DMS114 treated with DMSO at 0.1 percent for 48 hours (cell line): Measurements from ENCODE around the gene ZMIZ1.

Experiments used
- DNase-seq: peaks from one replicate; lab custom pipeline; 2025; ENCODE audit not compliant: unreplicated experiment; lab: John Stamatoyannopoulos, UW

The ZMIZ1 gene

GRCh38 chr10:79224263-79224949 lies 155.6 kb downstream of the ZMIZ1 start:
- DNase-seq: no peak

GRCh38 chr10:79224992-79225391 lies 156.2 kb downstream of the ZMIZ1 start:
- no peak for DNase-seq

GRCh38 chr10:79226391-79227245 lies 157.9 kb downstream of the ZMIZ1 start:
- DNase-seq: no peak

GRCh38 chr10:79229071-79229541 lies 160.3 kb downstream of the ZMIZ1 start:
- no peak for DNase-seq

- no peak for DNase-seq
These were observed 161.1 kb downstream of the ZMIZ1 start for GRCh38 chr10:79229830-79230327.

- no peak for DNase-seq
These were observed 161.6 kb downstream of the ZMIZ1 start for GRCh38 chr10:79230328-79230830.

- DNase-seq: no peak
These were observed 162.1 kb downstream of the ZMIZ1 start for GRCh38 chr10:79230850-79231249.

- DNase-seq: no peak
These were observed 163.1 kb downstream of the ZMIZ1 start for GRCh38 chr10:79231908-79232307.

- no peak for DNase-seq
These were observed 164.1 kb downstream of the ZMIZ1 start for GRCh38 chr10:79232864-79233263.

GRCh38 chr10:79234391-79235315 lies 165.9 kb downstream of the ZMIZ1 start:
- no peak for DNase-seq

GRCh38 chr10:79235765-79236432 lies 167.1 kb downstream of the ZMIZ1 start:
- DNase-seq: no peak

- DNase-seq: no peak
These were observed 167.6 kb downstream of the ZMIZ1 start for GRCh38 chr10:79236433-79236765.

GRCh38 chr10:79237454-79238157 lies 168.8 kb downstream of the ZMIZ1 start:
- no peak for DNase-seq

GRCh38 chr10:79238158-79238520 lies 169.4 kb downstream of the ZMIZ1 start:
- no peak for DNase-seq

GRCh38 chr10:79238606-79239005 lies 169.8 kb downstream of the ZMIZ1 start:
- no peak for DNase-seq

GRCh38 chr10:79239275-79239779 lies 170.6 kb downstream of the ZMIZ1 start:
- no peak for DNase-seq

- no peak for DNase-seq
These were observed 171.3 kb downstream of the ZMIZ1 start for GRCh38 chr10:79239924-79240581.

- no peak for DNase-seq
These were observed 172.8 kb downstream of the ZMIZ1 start for GRCh38 chr10:79241629-79241989.

GRCh38 chr10:79241990-79242619 lies 173.3 kb downstream of the ZMIZ1 start:
- no peak for DNase-seq
